OCI-LY7 (cell line): ENCODE results near the gene ZFP36L1. TPM values are rescaled to one million over a fixed set of nuclear protein-coding genes. Genes with fewer than 3 reads are reported as not detected.

Experiments
- BruUV-seq: library from RNA; stranded (reverse); fragments of 400-500 nt; replicated peaks from 2 replicates; lab custom pipeline; 2021; lab: Mats Ljungman, UMichigan
- CTCF ChIA-PET: fragments of 300-600 bp; sonication (Branson Sonifier 250); formaldehyde crosslinking; loops from one replicate; lab custom pipeline; 2022; ENCODE audit warnings: antibody characterized with exemption; ENCODE audit not compliant: unreplicated experiment; lab: Charles Lee
- POLR2A ChIA-PET: fragments of 300-600 bp; sonication (Branson Sonifier 250); formaldehyde crosslinking; loops from one replicate; lab custom pipeline; 2022; ENCODE audit warnings: antibody characterized with exemption; lab: Charles Lee
- DNase-seq: peaks from one replicate; pipeline ENCODE4 v3.0.0-alpha.2; 2015; ENCODE audit warnings: low spot score
- H2AFZ ChIP-seq: fragments of 200-600 bp; sonication (generic), shearing (Covaris generic); 2 replicates; pipeline ENCODE4 v1.6.1; 2014; ENCODE audit warnings: mild to moderate bottlenecking, antibody characterized with exemption, low read length, moderate library complexity
- H3K27ac ChIP-seq: fragments of 200-600 bp; sonication (generic); 2 replicates; pipeline ENCODE4 v1.5.1; 2014; ENCODE audit warnings: mixed run types, low read depth, mild to moderate bottlenecking, moderate library complexity, low read length, inconsistent platforms; ENCODE audit not compliant: poor library complexity, severe bottlenecking
- H3K36me3 ChIP-seq: fragments of 200-600 bp; sonication (generic); 2 replicates; pipeline ENCODE4 v1.6.1; 2014; ENCODE audit warnings: mild to moderate bottlenecking, antibody characterized with exemption, low read length, moderate library complexity, mixed read lengths; ENCODE audit not compliant: insufficient read depth
- H3K4me1 ChIP-seq: fragments of 200-600 bp; sonication (generic); 2 replicates; pipeline ENCODE4 v1.5.1; 2014; ENCODE audit warnings: mild to moderate bottlenecking, low read length; ENCODE audit not compliant: insufficient read depth, poor library complexity, severe bottlenecking
- H3K4me2 ChIP-seq: fragments of 200-600 bp; sonication (generic); 2 replicates; pipeline ENCODE4 v1.6.1; 2014; ENCODE audit warnings: mild to moderate bottlenecking, low read length
- H3K4me3 ChIP-seq: fragments of 200-600 bp; sonication (generic); 2 replicates; pipeline ENCODE4 v1.5.1; 2014; ENCODE audit warnings: mild to moderate bottlenecking, low read depth, low read length; ENCODE audit not compliant: poor library complexity, severe bottlenecking
- H3K79me2 ChIP-seq: fragments of 200-600 bp; sonication (generic); 2 replicates; pipeline ENCODE4 v1.6.1; 2016; ENCODE audit warnings: low read depth, mild to moderate bottlenecking, low read length, moderate library complexity, mixed read lengths; ENCODE audit not compliant: insufficient read depth
- H3K9me2 ChIP-seq: fragments of 200-600 bp; sonication (generic); 2 replicates; pipeline ENCODE4 v1.6.1; 2016; ENCODE audit warnings: mild to moderate bottlenecking, low read length, mixed read lengths; ENCODE audit not compliant: insufficient read depth
- H3K9me3 ChIP-seq: fragments of 200-600 bp; sonication (generic); 2 replicates; pipeline ENCODE4 v1.6.1; 2014; ENCODE audit warnings: mild to moderate bottlenecking, mixed run types, low read length, mixed read lengths
- H4K20me1 ChIP-seq: fragments of 200-600 bp; sonication (generic); 2 replicates; pipeline ENCODE4 v1.6.1; 2014; ENCODE audit warnings: mild to moderate bottlenecking, antibody characterized with exemption, low read length, moderate library complexity, mixed read lengths; ENCODE audit not compliant: insufficient read depth
- EZH2phosphoT487 ChIP-seq: fragments of 200-600 bp; sonication (generic); IDR thresholded peaks from 2 replicates; pipeline ENCODE4 v1.6.1; 2018; ENCODE audit warnings: low read depth, borderline replicate concordance, mild to moderate bottlenecking, mixed run types, antibody characterized with exemption, low read length, moderate library complexity, mixed read lengths
- intact Hi-C: fragments of 100-400 bp; cut with micrococcal nuclease; formaldehyde crosslinking; loops from one replicate; pipeline ENCODE4 v1.10.0; 2022; ENCODE audit not compliant: unreplicated experiment
- total RNA-seq, 2 experiments: library from RNA; depleted of rRNA in 1 of 2; stranded (reverse); fragments of >200 nt in 1 of 2; shearing (Covaris generic) in 1 of 2; gene quantifications; 2 replicates each; pipeline ENCODE4 v1.2.3, GENCODE V29; 2014 to 2022
- TF ChIP-seq, protein P1 (sequence below): fragments of 200-600 bp; sonication (generic); conservative IDR thresholded peaks from 2 replicates; pipeline ENCODE4 v1.5.1; 2014; ENCODE audit warnings: mild to moderate bottlenecking, antibody characterized with exemption, low read length, moderate library complexity, mixed read lengths

Gene ZFP36L1
- total RNA-seq, 2 experiments from 2014 or later = 24.2 to 57.0 TPM

DNA sequence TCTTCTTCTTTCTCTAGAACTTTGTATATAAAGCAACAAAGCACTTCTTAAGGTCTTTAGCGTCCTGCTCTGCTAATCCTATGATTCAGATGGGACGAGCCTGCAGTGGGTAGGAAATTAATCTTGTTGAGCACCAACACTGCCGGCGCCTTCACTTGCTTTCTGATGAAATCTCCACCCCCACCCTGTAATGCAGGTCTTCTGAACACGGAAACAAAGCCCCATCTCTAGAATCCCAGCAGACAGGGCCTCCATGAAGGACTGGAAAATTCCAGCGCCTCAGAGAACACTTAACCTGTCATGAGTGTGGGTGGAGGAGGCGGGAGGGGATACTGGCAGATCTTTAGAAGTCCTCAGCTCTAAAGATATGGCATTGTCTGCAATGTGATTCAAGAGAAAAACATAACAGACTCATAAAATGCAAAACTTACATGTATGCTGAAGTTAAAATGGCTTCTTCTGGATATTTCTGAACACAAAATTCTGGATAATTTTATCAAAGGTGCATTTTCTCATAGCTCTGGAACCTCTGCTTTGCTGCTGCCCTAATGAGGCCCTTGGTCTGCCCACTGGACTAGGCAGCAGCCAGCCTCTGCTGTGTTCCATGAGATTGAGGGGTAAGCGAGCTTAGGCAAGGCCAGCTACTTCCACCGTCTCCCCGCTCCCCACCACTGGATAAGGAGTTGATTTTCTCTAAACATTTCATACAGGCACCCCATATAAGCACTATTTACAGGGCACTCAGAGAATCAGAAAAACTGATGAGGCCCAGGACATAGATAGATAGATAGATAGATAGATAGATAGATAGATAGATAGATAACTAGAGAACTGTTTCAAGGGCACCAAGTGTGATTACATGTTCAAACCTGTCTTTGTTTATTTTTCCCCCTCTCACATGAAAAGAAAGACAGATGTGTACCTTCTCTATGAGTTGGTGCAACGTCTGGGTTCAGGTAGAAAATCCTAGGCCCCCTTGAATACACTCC is 43.1 kb downstream of the ZFP36L1 start:
- H3K27ac ChIP-seq = no peak overlapping the region
- H2AFZ ChIP-seq = no peak overlapping the region
- TF ChIP-seq EZH2phosphoT487 = no peak
- TF ChIP-seq, protein P1, sequence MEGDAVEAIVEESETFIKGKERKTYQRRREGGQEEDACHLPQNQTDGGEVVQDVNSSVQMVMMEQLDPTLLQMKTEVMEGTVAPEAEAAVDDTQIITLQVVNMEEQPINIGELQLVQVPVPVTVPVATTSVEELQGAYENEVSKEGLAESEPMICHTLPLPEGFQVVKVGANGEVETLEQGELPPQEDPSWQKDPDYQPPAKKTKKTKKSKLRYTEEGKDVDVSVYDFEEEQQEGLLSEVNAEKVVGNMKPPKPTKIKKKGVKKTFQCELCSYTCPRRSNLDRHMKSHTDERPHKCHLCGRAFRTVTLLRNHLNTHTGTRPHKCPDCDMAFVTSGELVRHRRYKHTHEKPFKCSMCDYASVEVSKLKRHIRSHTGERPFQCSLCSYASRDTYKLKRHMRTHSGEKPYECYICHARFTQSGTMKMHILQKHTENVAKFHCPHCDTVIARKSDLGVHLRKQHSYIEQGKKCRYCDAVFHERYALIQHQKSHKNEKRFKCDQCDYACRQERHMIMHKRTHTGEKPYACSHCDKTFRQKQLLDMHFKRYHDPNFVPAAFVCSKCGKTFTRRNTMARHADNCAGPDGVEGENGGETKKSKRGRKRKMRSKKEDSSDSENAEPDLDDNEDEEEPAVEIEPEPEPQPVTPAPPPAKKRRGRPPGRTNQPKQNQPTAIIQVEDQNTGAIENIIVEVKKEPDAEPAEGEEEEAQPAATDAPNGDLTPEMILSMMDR = no peak
- no peaks in the 10 kb centered on the region for H3K9me3 ChIP-seq
- no peaks in the 10 kb centered on the region for H4K20me1 ChIP-seq
- ChIA-PET POLR2A (interaction anchor here (0.6 kb wide), 1 partner anchor 816 kb away, joined by 3 read pairs; no protein-coding TSS in a partner anchor), CTCF (no interaction called here)
- intact Hi-C loops = no loop called here
- no peaks in the 10 kb centered on the region for H3K4me1 ChIP-seq
- H3K4me3 ChIP-seq = no peak overlapping the region
- no TSS peak for BruUV-seq
- no peak for DNase-seq
- no peaks in the 10 kb centered on the region for H3K9me2 ChIP-seq
- H3K4me2 ChIP-seq = no peak overlapping the region
- no peaks in the 10 kb centered on the region for H3K79me2 ChIP-seq
- no peaks in the 10 kb centered on the region for H3K36me3 ChIP-seq

- Histone ChIP-seq H3K4me1 (no peaks in the 10 kb centered on the region), H3K9me3 (no peaks in the 10 kb centered on the region), H3K36me3 (no peaks in the 10 kb centered on the region), H3K4me3 (no peak overlapping the region), H3K9me2 (no peaks in the 10 kb centered on the region), H2AFZ (no peak overlapping the region), H3K79me2 (no peaks in the 10 kb centered on the region), H4K20me1 (no peaks in the 10 kb centered on the region), H3K4me2 (no peak overlapping the region), H3K27ac (no peak overlapping the region)
- POLR2A ChIA-PET = interaction anchor here (0.6 to 0.7 kb wide), 2 partner anchors 36 to 1786 kb away, joined by 3 read pairs; partner anchors contain the start of gene ADAM20
- CTCF ChIA-PET = no interaction called here
- DNase-seq = no peak
- intact Hi-C loops = no loop called here
- BruUV-seq = no TSS peak
- TF ChIP-seq, protein P1 = no peak
- TF ChIP-seq EZH2phosphoT487 = no peak
Observed at GRCh38 chr14:68748691-68749090, 44.2 kb downstream of the ZFP36L1 start.

DNA sequence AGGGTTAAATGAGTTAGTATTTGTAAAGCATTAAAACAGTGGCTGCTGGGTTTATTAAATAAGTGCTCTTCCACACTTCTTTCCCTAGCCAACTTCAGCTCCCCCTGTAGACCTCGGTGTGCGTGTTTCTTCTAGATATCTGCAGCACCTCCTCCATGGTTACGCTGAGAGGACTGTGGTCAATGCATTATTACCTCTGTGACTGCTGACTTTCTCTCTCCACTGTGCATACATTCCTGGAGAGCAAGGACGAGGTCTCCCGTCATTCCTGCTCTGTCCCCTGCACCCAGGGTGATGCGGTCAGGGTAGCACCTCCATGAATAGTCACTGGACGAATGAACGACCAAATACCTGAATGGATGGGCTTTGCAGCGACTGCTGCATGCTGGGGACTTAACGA is 44.6 kb downstream of the ZFP36L1 start:
- Histone ChIP-seq H3K4me1 (peaks cover 2% of the 10 kb centered on the region), H3K9me2 (no peaks in the 10 kb centered on the region), H3K79me2 (no peaks in the 10 kb centered on the region), H2AFZ (no peak overlapping the region), H3K9me3 (no peaks in the 10 kb centered on the region), H3K4me3 (no peak overlapping the region), H3K36me3 (no peaks in the 10 kb centered on the region), H3K27ac (no peak overlapping the region), H3K4me2 (no peak overlapping the region), H4K20me1 (no peaks in the 10 kb centered on the region)
- ChIA-PET POLR2A (no interaction called here), CTCF (no interaction called here)
- intact Hi-C loops = no loop called here
- no peak for DNase-seq
- TF ChIP-seq EZH2phosphoT487 = no peak
- TF ChIP-seq, protein P1 = no peak
- BruUV-seq = no TSS peak
